Stimulated activated CD8-positive, alpha-beta memory T cell treated with anti-CD3 and anti-CD28 coated beads, Interleukin-15, amount 100 ng/mL, for 24 hours (primary cell): ENCODE data around the gene KRTAP13-3.

Experiments
- DNase-seq: peaks from one replicate; pipeline ENCODE4 v3.0.0-alpha.2; 2020; ENCODE audit warnings: low read depth

The KRTAP13-3 gene, protein sequence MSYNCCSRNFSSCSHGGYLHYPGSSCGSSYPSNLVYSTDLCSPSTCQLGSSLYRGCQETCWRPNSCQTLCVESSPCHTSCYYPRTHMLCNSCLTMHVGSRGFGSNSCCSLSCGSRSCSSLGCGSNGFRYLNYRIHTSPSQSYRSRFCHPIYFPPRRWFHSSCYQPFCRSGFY

DNA sequence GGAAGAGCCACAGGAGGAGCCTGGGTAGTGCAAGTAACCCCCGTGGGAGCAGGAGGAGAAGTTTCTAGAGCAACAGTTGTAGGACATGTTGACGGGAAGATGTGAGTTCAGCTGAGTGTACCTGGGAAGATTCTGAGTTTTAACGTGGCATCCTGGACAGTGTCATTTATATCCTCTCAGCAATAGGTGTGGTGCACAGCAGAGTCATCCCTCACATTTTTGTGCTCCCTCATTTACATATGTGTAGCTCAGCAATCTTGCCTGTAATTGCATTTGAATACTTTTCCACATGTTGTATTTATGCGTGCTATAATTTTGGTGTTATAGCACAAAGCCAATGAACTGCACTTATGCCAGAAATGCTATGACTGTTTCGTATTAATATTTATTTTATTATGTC is at the start of gene KRTAP13-3:
Gene KRTAP13-3 (minus strand): TSS at position 101 of the 400 bp plus-strand sequence. CDS start 14 bp downstream, at position 87.
- DNase-seq, result no peak

DNA sequence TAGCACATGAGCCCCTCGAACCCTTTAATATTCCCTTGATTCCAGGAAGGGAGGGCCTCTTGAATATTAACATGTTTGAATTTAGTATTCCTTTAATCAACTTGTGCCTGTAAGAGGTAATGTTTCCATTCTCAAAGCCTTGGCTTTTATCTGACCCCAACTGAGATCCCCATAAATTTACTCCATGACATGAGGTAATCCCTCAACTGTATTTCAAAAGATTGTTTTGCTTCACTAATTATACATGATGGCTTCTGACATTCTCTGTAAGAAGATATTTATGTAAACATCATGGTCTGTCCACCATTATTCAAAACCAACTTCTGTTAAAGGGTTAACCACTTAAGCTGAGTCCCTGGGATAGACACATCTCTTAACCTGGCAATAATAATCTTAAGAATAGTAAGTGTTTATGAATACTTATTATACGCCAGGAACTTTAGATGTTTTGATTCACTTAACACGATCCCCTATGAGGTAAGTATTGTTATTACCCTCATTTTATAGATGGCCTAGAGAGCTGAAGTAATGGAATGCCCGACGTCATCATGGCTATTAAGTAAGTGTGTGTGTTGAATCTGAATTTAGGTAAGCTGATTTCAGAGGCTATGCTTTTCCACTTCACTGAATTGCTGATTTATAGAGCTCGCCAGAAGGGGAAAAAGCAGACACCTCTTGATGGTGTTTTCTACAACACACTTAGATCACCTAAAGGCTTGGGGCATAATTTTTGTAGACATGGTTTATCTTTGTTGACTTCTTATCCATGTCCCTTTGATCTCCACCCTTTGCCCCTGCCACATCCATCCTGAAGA is 43.4 kb upstream of the KRTAP13-3 start:
- DNase-seq, result no peak

DNA sequence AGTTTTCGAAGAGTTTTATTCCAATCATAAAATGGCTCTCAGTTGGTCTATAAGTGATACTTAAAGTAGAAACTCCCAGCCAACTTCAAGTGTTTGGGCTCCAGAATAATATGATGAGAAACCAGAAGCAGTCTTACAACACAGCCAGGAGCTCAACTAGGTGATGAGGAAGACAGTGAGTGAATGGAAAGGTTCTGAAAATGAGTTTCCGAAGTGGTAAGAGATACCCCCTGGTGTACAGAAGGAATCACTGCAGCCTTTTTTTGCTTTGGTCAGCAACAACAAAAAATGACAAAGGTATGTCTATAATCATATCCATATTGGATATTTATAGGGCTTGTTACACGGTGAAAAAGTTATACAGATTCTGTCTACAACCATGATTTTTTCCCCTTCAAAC is 38.0 kb upstream of the KRTAP13-3 start:
- no peak for DNase-seq

DNA sequence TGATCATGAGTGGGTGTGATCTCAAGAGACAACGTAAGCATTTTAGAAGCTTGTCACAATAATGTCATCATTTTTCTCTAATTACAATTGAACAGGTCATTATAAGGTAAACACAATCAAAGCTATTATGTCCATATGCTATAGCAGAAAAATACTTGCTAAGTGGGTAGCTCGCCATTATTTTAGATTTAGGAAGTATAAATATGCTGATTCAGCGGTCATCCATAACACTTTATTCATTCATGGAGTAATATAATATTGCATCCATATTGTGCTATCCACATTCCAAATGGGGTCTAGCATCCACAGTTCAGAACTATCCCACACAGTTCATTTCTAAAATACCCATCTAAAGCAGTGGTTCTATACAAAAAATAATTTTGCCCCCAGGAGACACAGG is 22.8 kb upstream of the KRTAP13-3 start:
- no peak for DNase-seq

DNA sequence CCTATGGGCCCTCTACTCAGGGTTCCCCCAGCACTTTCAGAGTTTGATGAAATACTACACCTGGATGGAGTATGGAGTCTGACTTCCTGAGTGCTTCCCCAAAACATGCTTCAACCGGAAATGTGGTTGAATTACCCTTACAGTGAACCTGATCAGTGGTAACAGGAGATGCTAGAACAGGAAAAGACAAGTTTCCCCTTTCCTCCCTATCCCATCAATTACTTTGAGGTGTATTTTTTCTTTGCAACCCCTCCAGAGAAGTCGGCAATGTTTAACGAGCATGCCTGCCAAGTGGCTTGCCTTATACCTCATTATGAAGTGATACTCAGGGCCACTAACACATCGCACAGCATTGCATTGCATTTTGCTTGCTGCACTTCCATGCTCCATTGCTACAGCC is 21.3 kb upstream of the KRTAP13-3 start:
- DNase-seq, result no peak

DNA sequence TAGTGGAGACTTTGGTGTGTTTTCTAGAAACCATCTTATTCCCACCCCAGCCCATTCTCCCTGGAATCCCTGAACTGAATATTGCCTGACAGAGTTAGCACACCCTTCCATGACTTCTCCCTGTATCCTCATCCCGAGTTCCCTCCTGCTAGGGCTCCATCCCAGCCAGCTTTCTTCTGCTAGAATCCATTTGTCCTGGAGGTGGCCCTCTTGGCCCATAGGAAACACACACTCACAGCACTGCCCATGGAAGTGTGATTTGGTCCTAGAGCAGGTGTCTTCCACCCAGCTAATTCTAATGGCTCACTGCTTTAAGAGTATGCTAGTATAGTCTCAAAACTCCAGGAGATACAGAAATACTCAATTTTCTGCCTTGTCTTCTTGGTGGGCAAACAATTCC is 18.5 kb upstream of the KRTAP13-3 start:
- no peak for DNase-seq

DNA sequence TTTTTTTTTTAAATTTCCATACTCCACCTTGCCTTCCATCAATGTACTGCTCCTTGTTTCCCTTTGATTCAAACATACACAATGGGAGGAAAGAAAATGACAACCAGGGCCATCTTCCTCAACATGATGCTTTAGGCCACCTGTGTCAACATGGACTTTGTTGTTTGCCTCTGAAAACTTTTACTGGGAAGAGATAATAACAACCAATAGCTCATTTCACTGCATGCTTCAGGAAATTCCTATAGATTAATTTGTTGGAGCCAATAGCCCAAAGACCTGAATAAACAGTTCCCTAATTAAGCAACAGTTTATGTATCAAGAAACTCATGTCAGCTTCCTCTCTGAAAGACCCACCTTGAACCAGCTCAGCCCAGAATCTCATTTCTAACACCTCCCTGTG is 17.5 kb upstream of the KRTAP13-3 start:
- DNase-seq, result no peak

DNA sequence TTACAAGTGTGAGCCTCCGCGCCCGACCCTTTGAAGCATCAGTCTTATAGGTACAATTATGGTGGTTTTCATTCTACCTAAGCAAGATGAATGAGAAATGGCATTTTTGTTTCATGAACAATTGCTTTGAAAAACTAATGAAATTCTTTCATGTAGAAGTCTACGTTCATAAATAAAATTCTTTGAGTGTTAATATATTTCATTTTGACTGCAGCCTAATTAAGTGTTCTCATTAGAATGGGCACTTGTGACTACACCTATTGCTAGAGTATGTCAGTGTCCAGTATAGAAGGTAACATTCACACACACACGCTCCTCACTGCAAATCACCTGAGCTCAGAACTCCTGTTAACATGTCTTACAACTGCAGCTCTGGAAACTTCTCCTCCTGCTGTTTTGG is 14.2 kb upstream of the KRTAP13-3 start, which contains the start of gene KRTAP15-1:
Gene KRTAP15-1 (plus strand): TSS at position 301 of the 400 bp plus-strand sequence. CDS start 53 bp downstream, at position 354.
- no peak for DNase-seq

DNA sequence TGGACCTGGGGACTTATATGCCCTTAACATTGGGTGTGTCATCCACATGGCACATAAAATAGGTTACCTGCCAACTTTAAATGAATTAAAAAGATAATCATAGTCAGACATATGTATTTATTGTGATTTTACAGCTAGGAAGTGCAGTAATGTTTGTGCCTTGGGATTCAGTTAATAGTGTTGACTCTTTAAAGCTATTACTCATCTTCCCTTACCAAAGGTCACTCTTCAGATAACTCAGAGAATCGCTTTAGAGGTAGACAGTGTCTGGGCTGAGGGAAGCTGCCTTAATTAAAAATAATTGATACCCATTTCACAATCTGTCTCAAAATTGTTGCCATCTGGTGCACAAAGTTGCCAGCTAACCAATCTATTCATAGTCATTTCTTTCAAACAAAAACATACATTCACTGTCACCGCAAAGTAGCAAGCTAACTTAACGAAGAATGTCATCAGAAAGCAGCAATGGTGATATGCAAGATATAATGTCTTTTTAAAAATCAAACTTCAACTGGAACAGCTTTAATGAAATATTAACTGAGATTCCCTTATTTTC is 11.4 kb upstream of the KRTAP13-3 start:
- no peak for DNase-seq

DNA sequence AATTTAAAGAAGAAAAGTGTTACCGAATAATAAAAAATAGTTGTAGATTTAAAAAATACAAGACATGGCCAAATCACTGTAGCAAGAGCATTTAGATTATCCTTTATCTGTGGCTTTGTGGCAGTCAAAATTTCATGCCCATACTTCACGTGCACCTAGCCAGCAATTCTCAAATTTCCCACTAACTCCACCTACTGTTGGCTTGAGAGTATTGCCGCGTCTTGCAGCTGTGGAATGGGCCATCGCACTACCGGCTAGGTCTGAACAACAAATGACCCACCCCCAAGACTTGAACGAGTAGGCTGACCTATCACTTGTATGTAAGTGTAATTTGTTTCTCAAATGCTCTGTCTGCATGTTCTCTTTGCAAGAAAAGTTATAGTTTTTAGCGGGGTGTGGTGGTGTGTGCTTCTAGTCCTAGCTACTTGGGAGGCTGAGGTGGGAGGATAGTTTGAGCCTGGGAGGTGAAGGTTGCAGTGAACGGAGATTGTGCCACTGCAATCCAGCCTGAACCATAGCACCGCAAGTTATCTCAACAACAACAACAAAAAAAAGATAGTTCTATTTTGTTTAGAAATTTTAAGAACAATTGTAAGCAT is 8.4 kb upstream of the KRTAP13-3 start:
- no peak for DNase-seq

DNA sequence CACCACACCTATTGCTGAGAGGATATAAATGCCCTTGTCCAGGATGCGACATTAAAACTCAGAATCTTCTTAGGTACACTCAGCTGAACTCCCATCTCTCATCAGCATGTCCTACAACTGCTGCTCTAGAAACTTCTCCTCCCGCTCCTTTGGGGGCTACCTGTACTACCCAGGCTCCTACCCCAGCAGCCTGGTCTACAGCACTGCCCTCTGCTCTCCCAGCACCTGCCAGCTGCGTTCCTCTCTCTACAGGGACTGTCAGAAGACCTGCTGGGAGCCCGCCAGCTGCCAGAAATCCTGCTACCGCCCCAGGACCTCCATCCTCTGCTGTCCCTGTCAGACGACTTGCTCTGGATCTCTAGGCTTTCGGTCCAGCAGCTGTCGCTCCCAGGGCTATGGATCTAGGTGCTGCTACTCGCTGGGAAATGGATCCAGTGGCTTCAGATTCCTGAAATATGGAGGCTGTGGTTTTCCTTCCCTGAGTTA is 4.5 kb upstream of the KRTAP13-3 start, which contains the start of gene KRTAP13-4:
Gene KRTAP13-4 (plus strand): TSS at position 51 of the 486 bp plus-strand sequence. CDS start 56 bp downstream, at position 107.
- DNase-seq, result no peak

DNA sequence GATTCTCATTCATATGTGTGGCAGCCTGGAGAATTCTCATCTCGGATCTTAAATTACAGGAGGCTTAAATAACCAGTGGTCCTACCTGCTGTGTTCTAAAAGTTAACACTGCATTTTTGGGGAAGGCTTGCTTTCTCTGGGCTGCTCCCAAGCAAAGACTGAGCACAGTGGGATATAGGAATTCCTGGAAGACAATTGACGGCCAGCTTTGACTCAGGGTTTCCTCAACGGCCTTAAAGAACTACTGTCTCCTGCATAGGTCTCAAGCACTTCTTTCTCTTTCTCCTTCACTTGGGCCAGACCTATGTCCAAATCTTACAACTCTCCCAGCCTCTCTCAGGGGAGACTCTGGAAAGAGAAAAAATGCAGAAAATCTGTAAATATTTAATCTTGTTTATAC is 1.0 kb upstream of the KRTAP13-3 start:
- DNase-seq, result no peak

DNA sequence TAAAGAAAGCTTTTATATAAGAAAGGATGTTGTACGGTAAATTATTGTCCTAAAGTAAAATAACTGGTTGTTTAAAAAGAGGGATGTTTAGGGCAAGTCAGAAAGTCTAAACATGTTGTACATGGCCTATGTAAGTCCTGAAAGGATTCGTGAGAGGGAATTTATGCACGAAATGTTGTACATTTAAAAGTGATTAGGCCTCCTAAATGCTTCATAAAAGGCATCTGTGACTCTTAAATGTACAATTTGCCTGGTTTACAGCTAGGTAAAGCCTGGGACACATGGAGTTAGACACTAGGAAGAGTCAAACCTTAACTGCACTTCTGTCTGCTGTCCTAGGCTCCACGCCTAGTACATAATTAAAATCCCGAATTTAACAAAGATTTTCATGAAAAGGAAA is 9.7 kb downstream of the KRTAP13-3 start:
- no peak for DNase-seq

DNA sequence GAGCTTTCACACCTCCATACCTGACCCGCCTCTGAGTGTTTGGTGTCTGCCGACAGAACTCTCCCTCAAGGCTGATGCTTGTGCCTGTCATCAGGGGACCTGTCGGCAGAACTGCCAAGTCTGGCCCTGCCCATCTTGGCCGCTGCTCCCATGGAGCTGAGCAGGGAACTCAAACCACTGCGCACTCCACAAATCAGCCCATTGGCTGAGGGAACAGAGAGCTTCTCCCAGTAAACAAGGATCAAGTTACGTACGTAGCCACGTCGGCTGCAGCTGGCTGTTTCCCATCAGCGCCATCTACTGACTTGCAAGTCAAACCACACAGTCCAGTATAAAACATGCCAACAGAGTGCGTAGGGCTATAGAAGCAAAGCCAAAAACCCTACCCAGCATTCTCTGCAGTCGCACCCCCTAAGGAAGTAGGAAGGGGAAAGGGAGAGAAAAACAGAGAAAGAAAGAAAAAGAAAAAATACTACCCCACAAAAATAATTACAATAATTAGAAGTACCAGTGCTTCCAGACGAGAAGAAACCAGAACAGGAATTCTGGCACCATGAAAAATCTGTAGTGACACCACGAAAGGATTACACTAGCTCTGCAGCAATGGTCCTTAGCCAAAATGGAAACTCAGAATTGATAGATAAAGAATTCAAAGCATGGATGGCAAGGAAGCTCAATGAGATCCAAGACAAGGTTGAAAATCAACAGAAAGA is 16.8 kb downstream of the KRTAP13-3 start:
- DNase-seq, result no peak

DNA sequence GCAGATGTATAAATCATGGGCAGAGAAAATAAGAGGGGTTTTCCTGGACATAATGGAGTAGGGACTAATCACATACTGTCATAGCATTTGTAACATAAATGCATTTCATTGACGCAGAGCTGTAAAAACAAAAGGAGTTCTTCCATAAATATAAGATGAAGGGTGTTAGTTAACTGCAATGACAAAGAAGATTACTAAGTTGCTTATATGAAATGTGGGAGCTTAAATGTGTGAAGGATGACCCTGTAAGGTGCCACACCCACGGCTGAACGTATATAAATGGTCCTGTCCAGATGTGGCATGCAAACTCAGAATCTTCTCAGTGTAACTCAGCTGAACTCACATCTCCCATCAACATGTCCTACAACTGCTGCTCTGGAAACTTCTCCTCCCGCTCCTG is 30.0 kb downstream of the KRTAP13-3 start, which contains the start of gene KRTAP13-1:
Gene KRTAP13-1 (plus strand): TSS at position 301 of the 400 bp plus-strand sequence. CDS start 56 bp downstream, at position 357.
- no peak for DNase-seq

DNA sequence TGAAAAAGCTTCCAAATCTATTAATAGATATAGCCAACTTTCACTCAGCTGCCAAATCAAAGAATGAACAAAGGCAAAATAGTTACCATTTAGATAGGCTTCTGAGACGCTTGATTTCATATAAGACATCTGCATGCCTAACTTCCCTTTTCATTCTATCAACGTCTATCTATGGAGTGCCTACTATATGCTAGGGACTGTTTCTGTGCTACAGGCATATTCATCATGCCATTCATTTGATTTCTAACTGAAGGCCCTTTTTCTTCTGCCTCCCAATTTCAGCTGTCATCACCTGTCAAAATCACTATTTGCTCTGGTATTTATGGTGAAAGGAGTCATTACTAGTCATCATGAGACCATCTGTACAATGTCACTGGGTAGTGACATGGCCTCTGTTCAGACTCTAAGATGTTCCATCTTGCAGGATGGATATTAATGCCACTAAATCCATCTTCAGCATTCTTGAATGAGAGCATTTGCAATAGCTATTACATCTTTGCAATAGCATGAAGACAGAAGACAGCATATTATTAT is 34.2 kb downstream of the KRTAP13-3 start:
- DNase-seq, result no peak

DNA sequence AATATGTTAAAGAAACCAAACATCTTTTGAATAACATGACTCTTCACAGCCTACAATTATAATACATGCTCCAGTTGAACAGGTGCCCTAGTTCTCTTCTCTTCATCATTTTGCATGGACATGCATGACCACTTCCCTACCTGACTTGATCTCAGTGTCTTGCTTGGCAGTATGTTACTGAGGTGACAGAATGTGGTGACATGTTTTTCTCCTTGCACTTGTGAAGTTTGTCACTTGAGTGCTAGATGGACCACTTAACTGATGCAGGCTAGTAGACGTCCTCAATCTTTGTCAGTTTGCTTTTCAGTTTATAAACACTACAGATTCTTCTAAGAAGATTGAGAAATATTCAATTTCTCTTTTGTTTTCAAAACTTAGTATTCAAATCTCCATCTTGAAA is 43.5 kb downstream of the KRTAP13-3 start:
- DNase-seq, result no peak
